ENCODE measurements around the gene RANBP1. TPM values are rescaled to one million over a fixed set of nuclear protein-coding genes. Genes with fewer than 3 reads are reported as not detected.

The RANBP1 gene
- total and polyA plus RNA-seq, 2 donors (not counting 1 experiment from before 2014, with no cell fraction given), result 67.0 to 77.6 TPM

DNA sequence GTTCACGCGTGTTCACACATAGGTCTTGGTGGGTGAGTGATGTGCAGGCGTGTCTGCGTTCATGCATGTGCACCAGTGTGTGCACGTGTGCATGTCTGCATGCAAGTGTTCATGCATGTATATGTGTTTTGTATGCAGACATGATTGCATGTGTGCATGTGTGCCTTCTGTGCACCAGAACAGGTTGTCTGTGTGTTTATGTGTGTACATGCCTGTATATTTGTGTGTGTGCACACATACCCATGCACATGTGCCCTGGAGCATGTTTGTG, 20.6 kb downstream of the RANBP1 start:
- Mint-ChIP-seq H3K9me3 (ENCODE audit: insufficient read depth) (no peaks in the 10 kb centered on the region), H3K4me1 (peaks cover 38% of the 10 kb centered on the region), H3K4me3 (peak overlapping the region; percentile 23), H3K27me3 (no peaks in the 10 kb centered on the region), H3K27ac (no peak overlapping the region)
- Histone ChIP-seq H2AFZ (ENCODE audit: insufficient read depth, low read depth, low read length, poor library complexity, severe bottlenecking) (no peak overlapping the region), H3K4me1 (ENCODE audit: control insufficient read depth in 2 of 2, insufficient read depth in 2 of 2, low read length in 2 of 2) (peaks cover 14 to 45% of the 10 kb centered on the region in 2 donors), H3K9me3 (ENCODE audit: control extremely low read depth in 1 of 3, control insufficient read depth in 2 of 3, insufficient read depth in 1 of 3, low read length in 2 of 3) (no peaks in the 10 kb centered on the region), H3K9ac (ENCODE audit: low read length) (no peak overlapping the region), H3K27me3 (replicated peaks in 1 of 4; ENCODE audit: control extremely low read depth in 1 of 4, control insufficient read depth in 3 of 4, insufficient read depth in 4 of 4, low read length in 3 of 4) (no peaks in the 10 kb centered on the region), H3K79me2 (ENCODE audit: control insufficient read depth, insufficient read depth, low read length) (peaks cover 49% of the 10 kb centered on the region), H3K4me2 (replicated peaks; ENCODE audit: low read depth, low read length, poor library complexity, severe bottlenecking) (no peak overlapping the region), H3K4me3 (ENCODE audit: control extremely low read depth in 1 of 5, extremely low read depth in 1 of 5, insufficient read depth in 1 of 5, low read depth in 2 of 5, low read length in 4 of 5) (no peak overlapping the region), H3K27ac (ENCODE audit: low read length in 2 of 2) (no peak overlapping the region), H4K20me1 (ENCODE audit: control insufficient read depth, insufficient read depth, low read length, poor library complexity, severe bottlenecking) (peaks cover 72% of the 10 kb centered on the region), H3K36me3 (replicated peaks in 1 of 2; ENCODE audit: control extremely low read depth in 1 of 2, control insufficient read depth in 1 of 2, extremely low read depth in 1 of 2, insufficient read depth in 2 of 2, low read length in 1 of 2) (peaks cover 0 to 7% of the 10 kb centered on the region in 2 experiments)
- ATAC-seq (ENCODE audit: low read depth) (no peak), DNase-seq (no peak)
- WGBS (ENCODE audit: insufficient coverage), result 96% methylated on average over 5 of the region's 5 CpGs
- POLR2A ChIA-PET, result no interaction called here
- intact Hi-C loops (cut with micrococcal nuclease), result no loop called here
- CTCF ChIA-PET, result no interaction called here
- TF ChIP-seq EZH2 (IDR thresholded peaks at IDR 0.05; ENCODE audit: borderline replicate concordance, insufficient read depth, low read depth, low read length, poor library complexity, severe bottlenecking), result no peak
- TF ChIP-seq, protein P1, sequence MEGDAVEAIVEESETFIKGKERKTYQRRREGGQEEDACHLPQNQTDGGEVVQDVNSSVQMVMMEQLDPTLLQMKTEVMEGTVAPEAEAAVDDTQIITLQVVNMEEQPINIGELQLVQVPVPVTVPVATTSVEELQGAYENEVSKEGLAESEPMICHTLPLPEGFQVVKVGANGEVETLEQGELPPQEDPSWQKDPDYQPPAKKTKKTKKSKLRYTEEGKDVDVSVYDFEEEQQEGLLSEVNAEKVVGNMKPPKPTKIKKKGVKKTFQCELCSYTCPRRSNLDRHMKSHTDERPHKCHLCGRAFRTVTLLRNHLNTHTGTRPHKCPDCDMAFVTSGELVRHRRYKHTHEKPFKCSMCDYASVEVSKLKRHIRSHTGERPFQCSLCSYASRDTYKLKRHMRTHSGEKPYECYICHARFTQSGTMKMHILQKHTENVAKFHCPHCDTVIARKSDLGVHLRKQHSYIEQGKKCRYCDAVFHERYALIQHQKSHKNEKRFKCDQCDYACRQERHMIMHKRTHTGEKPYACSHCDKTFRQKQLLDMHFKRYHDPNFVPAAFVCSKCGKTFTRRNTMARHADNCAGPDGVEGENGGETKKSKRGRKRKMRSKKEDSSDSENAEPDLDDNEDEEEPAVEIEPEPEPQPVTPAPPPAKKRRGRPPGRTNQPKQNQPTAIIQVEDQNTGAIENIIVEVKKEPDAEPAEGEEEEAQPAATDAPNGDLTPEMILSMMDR (IDR thresholded peaks at IDR 0.05), result no peak

DNA sequence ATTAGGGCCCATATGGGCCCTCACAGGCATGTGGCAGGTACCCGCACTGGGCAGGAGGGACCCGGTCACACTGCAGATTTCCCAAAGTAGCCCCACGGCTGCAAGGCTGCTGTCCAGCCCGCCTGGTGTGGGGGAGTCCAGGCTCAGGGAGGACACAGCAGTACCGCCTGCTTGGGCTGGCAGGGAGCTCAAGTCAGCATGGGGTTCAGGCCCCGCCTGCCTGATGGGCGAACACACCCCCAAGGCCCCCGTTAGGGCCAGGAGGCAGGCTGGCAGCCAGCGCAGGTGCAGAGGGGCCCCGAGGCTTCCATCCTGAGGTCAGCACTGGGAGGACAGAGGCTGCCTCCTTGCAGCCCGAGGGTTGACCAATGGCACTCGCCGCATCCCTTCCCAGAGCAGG, 21.2 kb downstream of the RANBP1 start:
- H3K4me3 ChIP-seq (ENCODE audit: control extremely low read depth in 1 of 5, extremely low read depth in 1 of 5, insufficient read depth in 1 of 5, low read depth in 2 of 5, low read length in 4 of 5), result no peak overlapping the region
- H3K27ac Mint-ChIP-seq, result no peak overlapping the region
- H3K9ac ChIP-seq (ENCODE audit: low read length), result no peak overlapping the region
- CTCF ChIA-PET, result no interaction called here
- no peak overlapping the region for H3K27ac ChIP-seq (ENCODE audit: low read length in 2 of 2)
- peaks cover 47% of the 10 kb centered on the region for H3K79me2 ChIP-seq (ENCODE audit: control insufficient read depth, insufficient read depth, low read length)
- 85% methylated on average over 13 of the region's 13 CpGs for WGBS (ENCODE audit: insufficient coverage)
- peaks cover 72% of the 10 kb centered on the region for H4K20me1 ChIP-seq (ENCODE audit: control insufficient read depth, insufficient read depth, low read length, poor library complexity, severe bottlenecking)
- H3K4me2 ChIP-seq (replicated peaks; ENCODE audit: low read depth, low read length, poor library complexity, severe bottlenecking), result no peak overlapping the region
- H3K36me3 ChIP-seq (replicated peaks in 1 of 2; ENCODE audit: control extremely low read depth in 1 of 2, control insufficient read depth in 1 of 2, extremely low read depth in 1 of 2, insufficient read depth in 2 of 2, low read length in 1 of 2), result peaks cover 0 to 7% of the 10 kb centered on the region in 2 experiments
- H3K9me3 ChIP-seq (ENCODE audit: control extremely low read depth in 1 of 3, control insufficient read depth in 2 of 3, insufficient read depth in 1 of 3, low read length in 2 of 3), result no peaks in the 10 kb centered on the region
- no peaks in the 10 kb centered on the region for H3K27me3 ChIP-seq (replicated peaks in 1 of 4; ENCODE audit: control extremely low read depth in 1 of 4, control insufficient read depth in 3 of 4, insufficient read depth in 4 of 4, low read length in 3 of 4)
- no peaks in the 10 kb centered on the region for H3K27me3 Mint-ChIP-seq
- H2AFZ ChIP-seq (ENCODE audit: insufficient read depth, low read depth, low read length, poor library complexity, severe bottlenecking), result no peak overlapping the region
- intact Hi-C loops (cut with micrococcal nuclease), result no loop called here
- H3K4me3 Mint-ChIP-seq, result no peak overlapping the region
- POLR2A ChIA-PET, result no interaction called here
- TF ChIP-seq, protein P1 (IDR thresholded peaks at IDR 0.05), result no peak
- TF ChIP-seq EZH2 (IDR thresholded peaks at IDR 0.05; ENCODE audit: borderline replicate concordance, insufficient read depth, low read depth, low read length, poor library complexity, severe bottlenecking), result no peak
- DNase-seq, result no peak
- no peak for ATAC-seq (ENCODE audit: low read depth)
- peaks cover 38% of the 10 kb centered on the region for H3K4me1 Mint-ChIP-seq
- H3K9me3 Mint-ChIP-seq (ENCODE audit: insufficient read depth), result no peaks in the 10 kb centered on the region
- peaks cover 14 to 44% of the 10 kb centered on the region in 2 donors for H3K4me1 ChIP-seq (ENCODE audit: control insufficient read depth in 2 of 2, insufficient read depth in 2 of 2, low read length in 2 of 2)
